ENCODE results near the gene APEH.

APEH gene

DNA sequence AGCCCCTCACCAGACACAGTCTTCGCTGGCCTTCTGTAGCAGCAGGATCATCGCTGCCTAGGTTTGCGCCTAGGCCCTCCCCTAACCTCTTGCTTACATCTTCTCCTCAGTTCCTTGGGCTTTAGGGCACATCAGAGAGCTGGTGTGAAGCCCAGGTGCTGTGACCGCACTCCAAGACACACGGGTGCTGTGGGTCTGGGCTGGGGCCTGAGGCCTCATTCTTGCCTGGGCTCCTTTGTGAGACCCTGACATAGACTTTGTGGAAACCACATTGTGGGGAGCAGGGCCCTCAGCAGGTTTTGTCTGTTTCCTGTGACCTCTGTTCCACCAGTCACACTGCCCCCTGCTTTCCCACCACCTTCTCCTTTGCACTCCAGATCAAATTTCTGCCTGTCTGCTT lies 37.3 kb downstream of the APEH start:
- no peak for DNase-seq (ENCODE audit: extremely low read depth in 1 of 2, low read depth in 1 of 2)

DNA sequence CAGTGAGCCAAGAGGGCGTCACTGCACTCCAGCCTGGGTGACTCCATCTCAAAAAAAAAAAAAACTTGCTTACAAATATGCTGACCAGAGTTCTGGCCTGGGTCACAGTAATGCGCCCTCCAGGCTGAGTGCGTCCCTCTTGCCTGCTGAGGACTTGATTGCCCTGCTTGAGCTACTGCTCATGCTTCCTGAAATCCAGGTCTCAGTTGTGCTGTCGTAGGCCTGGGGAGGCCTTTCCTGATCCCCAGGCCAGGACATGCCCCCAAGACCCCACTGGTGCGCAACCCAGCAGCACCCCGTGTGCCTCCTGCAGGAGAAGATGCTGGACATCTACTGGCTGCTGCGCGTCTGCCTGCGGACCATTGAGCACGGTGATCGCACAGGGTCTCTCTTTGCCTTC lies 38.0 kb downstream of the APEH start:
- DNase-seq (ENCODE audit: extremely low read depth in 1 of 2, low read depth in 1 of 2): no peak

DNA sequence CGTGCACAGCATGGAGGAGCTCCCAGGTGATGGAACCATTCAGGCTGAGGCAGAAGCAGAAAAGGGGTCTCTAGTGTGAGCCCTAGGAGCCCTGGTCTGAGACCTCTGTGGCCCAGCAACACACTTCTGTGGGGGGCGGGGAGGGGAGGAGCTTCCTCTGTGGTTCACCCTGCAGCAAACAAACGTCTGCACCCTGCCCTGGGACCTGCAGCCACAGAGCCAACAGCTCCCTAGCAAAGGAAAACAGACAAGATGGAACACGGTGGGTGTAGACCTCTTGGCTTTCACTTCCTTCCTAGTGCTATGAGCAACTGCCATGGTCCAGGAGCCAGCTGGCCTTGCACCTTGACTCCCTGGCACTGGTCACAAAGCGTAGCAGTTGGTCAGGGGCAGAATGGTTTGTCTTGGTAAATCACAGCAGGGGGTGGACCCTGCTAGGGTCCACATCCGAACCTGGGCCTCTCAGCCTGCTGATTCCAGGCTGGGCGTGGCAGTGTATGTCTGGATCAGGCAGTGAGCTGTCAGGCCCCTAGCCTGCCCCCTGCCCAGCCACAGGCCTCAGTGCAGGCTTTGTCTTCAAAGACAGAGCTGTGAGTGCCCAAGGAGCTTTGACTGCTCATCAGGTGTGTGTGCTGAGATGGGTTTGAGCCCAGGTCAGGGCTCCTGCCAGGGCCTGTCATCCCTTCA lies 38.6 kb downstream of the APEH start:
- no peak for DNase-seq (ENCODE audit: extremely low read depth in 1 of 2, low read depth in 1 of 2)

DNA sequence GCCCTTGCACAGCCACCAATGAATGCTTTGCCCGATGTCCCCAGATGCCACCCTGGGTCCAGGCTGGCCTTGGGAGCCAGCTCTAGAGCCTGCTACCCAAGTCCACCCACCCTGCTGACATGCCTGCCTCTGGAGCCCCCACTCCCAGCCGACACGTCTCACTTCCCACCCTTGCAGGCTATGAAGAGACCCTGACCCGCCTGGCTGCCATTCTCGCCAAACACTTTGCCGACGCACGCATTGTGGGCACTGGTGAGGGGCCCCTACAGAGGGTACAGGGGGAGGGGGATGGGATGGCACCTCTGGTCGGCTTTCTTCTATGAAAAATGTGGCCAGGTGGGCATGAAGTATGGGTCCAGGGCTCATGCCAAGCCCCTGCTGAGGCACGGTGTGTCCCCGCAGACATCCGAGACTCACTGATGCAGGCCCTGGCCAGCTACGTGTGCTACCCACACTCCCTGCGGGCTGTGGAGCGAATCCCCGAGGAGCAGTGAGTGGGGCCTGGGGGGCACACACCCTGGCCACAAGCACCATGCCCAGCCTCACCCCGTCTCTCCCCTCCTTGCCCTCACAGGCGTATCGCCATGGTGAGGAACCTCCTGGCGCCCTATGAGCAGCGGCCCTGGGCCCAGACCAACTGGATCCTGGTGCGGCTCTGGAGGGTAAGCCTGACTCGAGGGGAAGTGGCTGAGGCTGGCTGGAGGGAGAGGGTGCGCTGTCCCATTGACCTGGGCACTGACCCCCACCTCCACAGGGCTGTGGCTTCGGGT lies 39.4 kb downstream of the APEH start:
- no peak for DNase-seq (ENCODE audit: extremely low read depth in 1 of 2, low read depth in 1 of 2)

DNA sequence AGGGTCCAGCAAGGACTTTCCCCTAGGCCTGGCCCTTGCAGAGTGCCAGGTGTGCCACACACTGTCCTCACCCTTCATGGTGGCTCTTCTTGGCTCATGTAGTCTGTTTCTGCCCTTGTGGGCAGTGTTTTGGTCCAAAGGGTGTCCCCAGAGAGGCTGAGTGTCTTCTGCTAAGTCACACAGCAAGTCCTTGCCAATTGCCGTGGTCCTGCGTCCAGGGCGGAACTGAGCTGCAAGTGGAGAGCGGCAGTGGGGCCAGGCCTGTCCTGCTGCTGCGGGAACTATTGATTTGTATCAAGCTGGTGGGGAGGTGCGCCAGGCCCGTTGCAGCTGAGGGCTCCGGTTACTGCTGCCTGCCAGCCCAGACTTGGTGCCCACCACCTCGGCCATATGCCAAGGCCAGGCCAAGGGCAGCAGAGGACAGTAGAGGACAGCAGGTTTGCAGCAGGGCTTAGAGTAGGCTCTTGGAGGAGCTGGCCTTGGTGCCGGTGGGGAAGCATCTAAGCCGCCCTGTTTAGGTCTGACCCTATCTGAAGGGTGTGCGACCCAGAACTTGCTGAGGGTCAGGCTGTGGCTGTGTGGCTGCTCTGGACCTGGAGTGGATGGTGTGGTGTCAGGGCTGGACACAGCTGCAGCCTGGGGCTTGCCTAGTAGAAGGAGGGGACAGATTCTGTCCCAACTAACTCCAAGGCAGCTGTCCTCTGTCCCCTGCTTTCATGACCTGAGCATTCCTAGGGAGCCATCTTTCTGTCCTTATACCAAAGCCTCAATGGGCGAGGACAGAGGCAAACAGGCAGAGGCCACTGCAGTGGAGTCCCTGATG lies 40.8 kb downstream of the APEH start:
- DNase-seq (ENCODE audit: extremely low read depth in 1 of 2, low read depth in 1 of 2): no peak

DNA sequence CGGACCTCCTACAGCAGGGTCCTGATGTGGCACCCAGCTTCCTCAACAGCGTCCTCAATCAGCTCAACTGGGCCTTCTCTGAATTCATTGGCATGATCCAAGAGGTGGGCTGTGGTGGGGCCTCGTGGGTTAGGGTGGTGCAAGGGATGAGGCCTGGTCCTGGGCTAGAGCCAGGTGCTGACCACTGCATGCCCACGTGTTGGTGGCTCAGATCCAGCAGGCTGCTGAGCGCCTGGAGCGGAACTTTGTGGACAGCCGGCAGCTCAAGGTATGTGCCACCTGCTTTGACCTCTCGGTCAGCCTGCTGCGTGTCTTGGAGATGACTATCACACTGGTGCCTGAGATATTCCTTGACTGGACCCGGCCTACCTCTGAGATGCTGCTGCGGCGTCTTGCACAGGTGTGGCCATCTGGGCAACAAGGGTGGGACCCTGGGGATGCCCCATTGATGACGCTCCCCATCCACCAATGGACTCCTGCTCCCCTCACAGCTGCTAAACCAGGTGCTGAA lies 41.5 kb downstream of the APEH start:
- DNase-seq (ENCODE audit: extremely low read depth in 1 of 2, low read depth in 1 of 2): no peak

DNA sequence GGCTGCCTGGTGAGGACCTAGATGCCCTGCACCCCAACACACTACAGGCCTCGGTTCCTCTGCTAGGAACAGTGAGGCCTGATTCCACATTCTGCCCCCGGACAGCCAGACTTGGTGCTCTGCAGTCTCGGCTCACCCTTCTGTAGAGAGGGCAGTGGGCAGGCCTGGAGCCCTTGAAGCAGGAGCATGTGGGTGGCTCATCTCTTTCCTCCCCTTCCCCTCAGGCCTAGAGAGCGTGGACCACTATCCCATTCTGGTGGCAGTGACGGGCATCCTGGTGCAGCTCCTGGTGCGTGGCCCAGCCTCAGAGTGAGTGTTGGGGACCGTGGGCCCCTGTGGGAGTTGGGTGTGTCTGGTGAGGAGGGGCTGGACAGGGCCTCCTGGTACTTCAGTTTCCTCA lies 42.0 kb downstream of the APEH start:
- no peak for DNase-seq (ENCODE audit: extremely low read depth in 1 of 2, low read depth in 1 of 2)

DNA sequence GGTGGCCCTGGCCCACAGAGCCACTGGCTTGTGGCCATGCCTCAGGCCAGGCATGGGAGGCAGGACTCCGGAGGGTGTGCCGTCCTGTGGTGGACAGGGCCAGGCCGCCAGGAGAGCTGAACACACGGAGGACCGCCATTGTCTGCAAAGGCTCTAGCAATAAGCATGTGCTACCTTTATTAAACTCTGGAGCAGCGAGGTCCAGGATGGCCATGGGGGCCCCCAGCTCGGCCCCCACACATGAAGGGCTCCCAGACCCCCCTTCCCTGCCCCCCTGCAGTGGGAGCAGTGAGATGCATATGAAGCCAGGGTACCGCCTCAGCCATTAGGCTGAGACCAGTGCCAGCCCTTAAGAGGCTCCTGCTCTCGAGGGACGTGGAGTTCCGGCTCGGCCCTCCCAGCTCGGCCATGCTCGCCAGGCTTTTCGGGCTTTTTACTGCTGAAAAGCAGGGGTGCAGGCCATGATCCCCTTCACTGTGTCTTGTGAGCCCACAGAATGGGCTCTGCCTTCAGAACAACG lies 42.6 kb downstream of the APEH start:
- no peak for DNase-seq (ENCODE audit: extremely low read depth in 1 of 2, low read depth in 1 of 2)

DNA sequence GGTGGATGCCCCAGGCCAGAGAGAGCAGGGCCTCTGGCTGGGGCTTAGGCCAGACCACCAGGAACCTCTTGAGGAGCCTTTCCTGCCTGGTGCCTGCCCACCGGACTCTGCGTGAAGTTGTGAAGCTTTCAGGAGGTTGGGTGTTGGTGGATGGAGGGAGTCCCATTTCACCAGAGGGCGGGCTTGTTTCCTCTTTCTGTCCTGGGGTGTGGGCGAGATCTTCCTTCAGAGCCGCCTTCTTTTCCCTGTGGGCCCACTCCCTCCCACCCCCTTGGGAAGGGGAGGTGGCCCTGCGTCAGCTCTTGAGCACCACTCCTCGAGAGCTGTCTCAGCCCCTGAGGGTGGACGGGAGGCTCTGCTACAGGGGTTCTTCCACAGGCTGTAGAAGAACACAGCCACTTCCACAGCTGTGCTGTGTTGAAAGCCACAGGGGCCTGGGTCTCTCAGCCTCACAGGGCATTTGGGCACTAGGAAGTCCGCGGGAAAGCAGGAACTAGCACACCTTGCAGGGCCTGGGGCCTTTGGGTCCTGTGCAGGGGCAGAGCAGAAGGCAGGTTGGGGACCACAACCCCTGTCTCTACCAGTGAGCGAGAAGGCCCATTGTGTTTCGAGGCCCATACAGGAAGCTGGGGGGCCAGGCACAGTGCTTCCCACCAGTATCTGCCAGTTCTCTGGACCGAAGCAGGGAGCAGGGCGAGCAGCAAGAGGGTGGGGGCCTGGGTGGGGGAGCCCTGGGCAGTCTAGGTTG lies 43.2 kb downstream of the APEH start:
- DNase-seq (ENCODE audit: extremely low read depth in 1 of 2, low read depth in 1 of 2): no peak

DNA sequence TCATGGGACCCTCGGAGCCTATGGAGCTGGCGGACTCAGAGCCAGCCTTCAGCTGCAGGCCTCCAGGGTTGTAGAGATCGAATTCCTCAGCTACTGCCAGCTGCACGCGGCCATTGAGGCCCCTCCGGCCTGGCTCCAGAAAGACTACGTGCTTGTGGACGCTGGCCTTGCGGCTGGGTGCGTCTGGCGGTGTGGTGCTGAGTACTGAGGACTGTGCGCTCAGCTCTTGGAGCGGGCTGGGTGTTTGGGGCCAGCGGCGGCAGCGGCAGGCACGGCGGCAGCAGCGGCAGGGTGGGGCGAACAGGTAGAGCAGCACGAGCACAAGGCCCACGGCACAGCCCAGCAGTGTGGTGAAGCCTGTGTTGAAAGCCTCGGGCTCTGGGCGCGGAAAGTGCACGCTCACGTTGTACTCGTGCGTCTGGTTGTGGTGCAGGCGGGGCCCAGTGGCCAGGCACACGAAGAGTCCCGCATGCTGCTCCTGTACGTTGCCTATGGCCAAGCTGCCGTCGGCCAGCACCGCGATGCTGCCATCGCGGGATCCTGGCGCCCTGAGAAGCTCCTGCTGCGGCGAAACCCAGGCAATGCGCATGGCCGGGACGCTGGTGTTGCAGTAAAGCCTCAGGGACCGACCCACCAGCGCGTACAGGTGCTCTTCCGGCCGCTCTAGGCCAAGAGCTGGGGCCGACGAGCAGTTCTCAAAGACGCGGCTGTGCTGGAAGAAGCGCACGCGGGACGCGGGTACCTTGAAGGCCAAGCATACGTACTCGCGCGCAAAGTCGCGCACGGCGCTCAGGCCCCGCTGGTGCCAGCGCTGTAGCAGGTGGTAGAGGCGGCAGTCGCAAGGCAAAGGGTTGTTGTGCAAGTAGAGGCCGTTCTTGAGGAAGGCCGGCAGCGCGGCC lies 44.1 kb downstream of the APEH start:
- DNase-seq (ENCODE audit: extremely low read depth in 1 of 2, low read depth in 1 of 2): no peak

DNA sequence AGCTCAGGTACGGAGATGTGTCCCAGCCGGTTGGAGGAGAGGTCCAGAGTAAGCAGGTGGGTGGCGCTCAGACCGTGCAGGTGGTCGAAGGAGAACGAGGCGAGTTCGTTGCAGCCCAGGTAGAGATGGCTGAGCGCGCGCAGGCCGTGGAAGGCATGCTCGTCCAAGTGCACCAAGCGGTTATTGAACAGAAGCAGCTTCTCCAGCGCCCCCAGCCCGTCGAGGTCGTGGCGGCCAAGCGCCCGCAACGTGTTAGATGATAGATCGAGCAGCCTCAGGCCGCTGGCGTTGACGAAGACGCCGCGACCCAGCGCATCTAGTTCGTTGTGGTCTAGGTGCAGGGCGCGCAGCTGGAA lies 44.7 kb downstream of the APEH start:
- no peak for DNase-seq (ENCODE audit: extremely low read depth in 1 of 2, low read depth in 1 of 2)

DNA sequence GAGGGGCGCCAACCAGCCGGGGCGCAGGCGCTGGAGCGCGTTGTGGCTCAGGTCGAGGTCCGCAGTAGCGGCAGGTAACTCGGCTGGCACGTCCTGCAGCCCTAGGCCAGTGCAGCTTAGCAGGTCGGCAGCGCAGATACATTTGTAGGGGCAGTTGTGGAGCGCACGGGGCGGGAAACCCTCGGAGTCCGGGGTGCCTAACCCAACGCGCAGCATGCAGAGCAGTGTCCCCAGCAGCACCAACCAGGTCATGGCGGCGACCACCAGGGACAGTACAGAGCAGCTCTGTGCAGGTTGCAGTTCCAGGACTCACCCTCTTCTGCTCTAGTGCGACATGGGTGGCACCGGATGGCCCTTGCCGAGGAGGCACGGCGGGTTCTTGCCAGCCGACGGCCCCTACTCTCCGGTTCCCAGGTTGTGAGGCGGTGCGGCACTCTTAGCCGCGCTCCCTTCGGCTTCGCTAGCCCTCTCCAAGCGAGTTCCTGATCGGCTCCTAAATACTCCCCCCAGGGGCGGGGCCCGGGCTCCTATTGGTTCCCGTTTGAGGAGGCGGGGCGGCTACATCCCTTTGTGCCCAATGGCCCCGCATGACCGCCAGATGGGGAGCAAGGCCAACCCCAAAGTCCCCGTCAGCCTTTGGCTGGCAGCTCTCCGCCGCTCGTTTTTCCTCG lies 45.2 kb downstream of the APEH start, which contains the start of gene AMIGO3:
TSS of gene AMIGO3 (minus strand) at position 471 of the 671 bp plus-strand sequence. CDS start at position 252, 219 bp downstream.
- DNase-seq (ENCODE audit: extremely low read depth in 1 of 2, low read depth in 1 of 2): peak; percentile 78 to 86

DNA sequence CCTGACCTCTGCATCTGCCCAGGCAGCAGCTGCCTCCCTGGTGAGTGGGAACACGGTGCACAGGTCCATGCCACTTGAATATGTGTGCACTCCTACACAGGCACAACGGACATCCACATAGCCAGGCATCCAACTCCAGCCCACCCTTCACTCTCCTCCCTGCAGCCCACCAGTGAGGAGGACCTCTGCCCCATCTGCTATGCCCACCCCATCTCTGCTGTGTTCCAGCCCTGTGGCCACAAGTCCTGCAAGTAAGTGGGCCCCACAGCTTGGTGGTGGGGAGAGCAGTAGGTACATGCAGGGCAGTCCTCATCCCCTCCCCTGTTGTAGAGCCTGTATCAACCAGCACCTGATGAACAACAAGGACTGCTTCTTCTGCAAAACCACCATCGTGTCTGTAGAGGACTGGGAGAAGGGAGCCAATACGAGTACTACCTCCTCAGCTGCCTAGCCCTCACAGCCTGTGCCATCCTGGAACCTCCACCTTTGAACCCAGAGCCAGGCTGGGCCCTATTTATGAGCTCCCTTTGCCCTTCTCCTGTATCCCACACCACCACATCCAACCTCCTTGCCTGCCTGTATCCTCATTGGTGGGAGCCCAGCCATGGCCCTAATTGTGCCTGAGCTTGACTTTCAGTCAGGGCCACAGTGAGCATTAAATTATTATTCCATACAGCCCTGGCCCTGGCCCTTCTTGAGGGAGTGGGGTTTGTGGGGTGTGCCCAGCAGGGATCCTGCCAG lies 46.9 kb downstream of the APEH start:
- no peak for DNase-seq (ENCODE audit: extremely low read depth in 1 of 2, low read depth in 1 of 2)

DNA sequence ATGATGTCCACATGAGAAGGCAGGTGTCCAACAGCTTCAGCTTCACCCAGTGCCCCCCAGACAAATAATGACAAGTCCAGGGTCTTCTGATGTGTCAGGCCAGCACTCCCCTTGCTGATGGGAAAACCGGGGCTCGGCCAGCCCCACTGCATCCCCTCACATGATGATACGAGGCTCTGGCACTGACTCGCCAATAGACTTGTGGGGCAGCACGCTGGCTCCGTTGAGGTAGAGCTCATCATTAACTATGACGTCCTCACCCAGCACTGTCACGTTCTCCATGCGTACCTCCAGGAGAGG lies 47.4 kb downstream of the APEH start:
- no peak for DNase-seq (ENCODE audit: extremely low read depth in 1 of 2, low read depth in 1 of 2)

DNA sequence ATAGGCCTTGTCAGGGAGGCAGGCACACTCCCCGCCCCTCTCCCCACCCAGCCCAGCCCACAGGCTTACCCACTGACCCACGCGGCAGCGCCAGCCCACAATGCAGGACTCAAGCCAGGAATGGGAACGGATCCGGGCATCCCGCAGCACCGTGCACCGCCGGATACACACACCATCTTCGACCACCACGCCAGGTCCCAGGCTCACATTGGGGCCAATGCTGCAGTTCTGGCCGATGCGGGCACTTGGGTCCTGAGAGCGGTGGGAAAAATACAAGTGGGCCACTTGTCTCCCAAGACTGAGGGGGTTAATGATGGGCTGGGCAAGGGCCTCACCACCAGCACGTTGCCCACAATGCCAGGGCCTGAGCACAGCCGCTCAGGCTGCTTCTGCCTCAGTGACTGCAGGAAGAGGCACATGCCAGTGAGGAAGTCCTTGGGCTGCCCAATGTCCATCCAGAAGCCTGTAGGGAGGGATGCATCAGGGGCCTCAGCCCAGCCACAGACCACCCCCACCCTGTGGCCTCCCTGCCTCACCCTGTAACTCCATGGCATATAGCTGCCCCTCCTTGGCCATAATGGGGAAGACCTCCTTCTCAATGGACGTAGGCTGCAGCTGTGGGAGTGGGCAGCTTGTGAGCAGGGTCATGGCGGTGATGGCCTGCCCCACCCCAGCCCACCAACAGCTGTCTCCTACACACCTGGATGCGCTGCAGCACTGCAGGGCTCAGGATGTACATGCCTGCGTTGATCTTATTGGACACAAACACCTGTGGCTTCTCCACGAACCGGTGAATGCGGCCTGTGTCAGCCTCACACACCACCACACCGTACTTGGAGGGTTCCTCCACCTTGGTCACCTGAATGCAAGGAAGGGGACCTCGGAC lies 48.0 kb downstream of the APEH start:
- DNase-seq (ENCODE audit: extremely low read depth in 1 of 2, low read depth in 1 of 2): no peak

DNA sequence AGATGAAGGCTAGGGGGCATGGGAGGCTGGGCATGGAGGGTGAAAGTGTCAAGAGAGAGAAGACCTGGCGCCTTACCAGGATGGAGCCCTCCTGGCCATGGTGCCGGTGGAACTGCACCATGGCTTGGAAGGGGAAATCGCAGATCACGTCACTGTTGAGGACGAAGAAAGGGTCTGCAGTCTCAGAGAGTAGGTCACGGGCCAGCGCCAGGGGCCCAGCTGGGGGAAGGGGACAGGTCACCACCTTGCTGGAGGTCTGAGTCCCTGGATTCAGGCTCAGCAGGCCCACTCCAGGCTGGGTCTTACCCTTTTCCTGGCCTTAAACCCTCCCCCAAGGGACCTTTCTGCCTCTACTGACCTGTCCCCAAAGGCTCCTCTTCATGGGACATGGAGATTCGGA lies 48.7 kb downstream of the APEH start:
- no peak for DNase-seq (ENCODE audit: extremely low read depth in 1 of 2, low read depth in 1 of 2)

DNA sequence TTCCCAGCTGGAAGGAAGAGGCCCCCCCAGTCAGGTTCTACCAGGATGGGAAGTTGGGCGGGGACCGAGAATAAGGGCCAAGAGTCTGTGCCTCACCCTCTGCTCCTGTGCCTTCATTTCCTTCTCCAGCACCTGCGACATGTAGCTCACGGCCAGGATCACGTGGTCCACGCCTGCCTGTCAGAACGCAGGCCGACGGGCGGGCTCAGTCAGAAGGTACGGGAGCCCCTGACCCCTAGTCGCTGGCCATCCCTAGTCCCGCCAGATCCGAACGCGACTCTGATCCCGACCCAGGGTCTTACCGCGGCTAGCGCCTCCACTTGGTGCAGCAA lies 49.1 kb downstream of the APEH start:
- DNase-seq (ENCODE audit: extremely low read depth in 1 of 2, low read depth in 1 of 2): peak in 1 of 2 donors; percentile 29
